ENCODE data around the gene PDGFC. TPM values are rescaled to one million over a fixed set of nuclear protein-coding genes. Genes with fewer than 3 reads are reported as not detected.

The PDGFC gene
- total RNA-seq, 4 donors from 2014 or later, result 28.0 to 43.9 (median 34.8) TPM

DNA sequence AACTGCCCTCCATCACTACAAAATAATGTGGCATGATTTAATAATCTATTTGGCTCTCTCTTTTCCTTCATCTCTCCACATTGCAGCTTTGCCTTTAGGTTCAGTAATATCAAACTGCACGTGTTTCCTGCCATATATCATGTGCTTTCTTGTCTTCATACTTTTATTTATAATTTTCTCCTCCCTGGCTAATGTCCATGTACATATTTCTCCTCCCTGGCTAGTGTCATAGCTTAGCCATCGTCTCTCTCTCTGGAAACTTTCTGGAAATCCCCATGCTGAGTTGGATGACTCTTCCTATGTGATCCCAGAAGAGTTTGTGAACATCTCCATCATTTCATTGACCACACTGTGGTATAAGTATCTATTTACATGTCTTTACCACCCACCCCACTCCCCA is 21.3 kb upstream of the PDGFC start:
- WGBS, 2 donors (ENCODE audit: low coverage in 1 of 2), result 10 to 30% methylated on average over 1 to 2 of the region's 2 CpGs
- no peaks in the 10 kb centered on the region for H3K36me3 ChIP-seq
- ATAC-seq, result no peak
- no peaks in the 10 kb centered on the region for H3K27me3 ChIP-seq
- no peaks in the 10 kb centered on the region for H3K4me1 ChIP-seq
- H3K4me3 ChIP-seq, result no peak overlapping the region
- H3K9me3 ChIP-seq, result peaks cover 0 to 25% (median 0%) of the 10 kb centered on the region in 3 donors
- TF ChIP-seq EP300 (IDR thresholded peaks at IDR 0.05), result no peak
- no peak for TF ChIP-seq POLR2A (IDR thresholded peaks at IDR 0.05)
- TF ChIP-seq POLR2AphosphoS5 (IDR thresholded peaks at IDR 0.05), result no peak
- TF ChIP-seq, protein P1, sequence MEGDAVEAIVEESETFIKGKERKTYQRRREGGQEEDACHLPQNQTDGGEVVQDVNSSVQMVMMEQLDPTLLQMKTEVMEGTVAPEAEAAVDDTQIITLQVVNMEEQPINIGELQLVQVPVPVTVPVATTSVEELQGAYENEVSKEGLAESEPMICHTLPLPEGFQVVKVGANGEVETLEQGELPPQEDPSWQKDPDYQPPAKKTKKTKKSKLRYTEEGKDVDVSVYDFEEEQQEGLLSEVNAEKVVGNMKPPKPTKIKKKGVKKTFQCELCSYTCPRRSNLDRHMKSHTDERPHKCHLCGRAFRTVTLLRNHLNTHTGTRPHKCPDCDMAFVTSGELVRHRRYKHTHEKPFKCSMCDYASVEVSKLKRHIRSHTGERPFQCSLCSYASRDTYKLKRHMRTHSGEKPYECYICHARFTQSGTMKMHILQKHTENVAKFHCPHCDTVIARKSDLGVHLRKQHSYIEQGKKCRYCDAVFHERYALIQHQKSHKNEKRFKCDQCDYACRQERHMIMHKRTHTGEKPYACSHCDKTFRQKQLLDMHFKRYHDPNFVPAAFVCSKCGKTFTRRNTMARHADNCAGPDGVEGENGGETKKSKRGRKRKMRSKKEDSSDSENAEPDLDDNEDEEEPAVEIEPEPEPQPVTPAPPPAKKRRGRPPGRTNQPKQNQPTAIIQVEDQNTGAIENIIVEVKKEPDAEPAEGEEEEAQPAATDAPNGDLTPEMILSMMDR (IDR thresholded peaks at IDR 0.05), result no peak
- no peak overlapping the region for H3K27ac ChIP-seq

DNA sequence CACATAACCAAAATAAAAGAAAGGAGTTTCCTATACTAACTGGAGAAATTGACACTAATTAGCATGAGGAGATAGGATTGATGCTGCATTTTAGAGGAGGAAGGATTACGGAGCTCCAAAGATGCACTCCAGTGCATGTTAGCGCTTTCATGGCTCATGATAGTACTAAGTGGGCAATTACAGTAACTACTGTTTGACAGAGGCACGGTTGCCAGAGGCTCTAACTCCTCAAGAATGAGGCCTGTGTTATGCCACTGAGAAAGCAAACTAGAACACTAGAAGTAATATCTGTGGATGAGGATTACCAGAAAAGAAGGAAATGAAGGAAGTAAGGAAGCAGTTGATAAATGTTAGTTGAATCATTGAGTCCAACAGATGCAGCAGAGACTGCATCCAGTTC is 19.6 kb upstream of the PDGFC start:
- Histone ChIP-seq H3K4me1 (no peaks in the 10 kb centered on the region), H3K9me3 (peaks cover 0 to 8% (median 0%) of the 10 kb centered on the region in 3 donors), H3K4me3 (no peak overlapping the region), H3K27me3 (no peaks in the 10 kb centered on the region), H3K36me3 (no peaks in the 10 kb centered on the region), H3K27ac (no peak overlapping the region)
- ATAC-seq, result no peak
- no peak for TF ChIP-seq POLR2A (IDR thresholded peaks at IDR 0.05)
- no peak for TF ChIP-seq EP300 (IDR thresholded peaks at IDR 0.05)
- TF ChIP-seq, protein P1 (IDR thresholded peaks at IDR 0.05), result no peak
- TF ChIP-seq POLR2AphosphoS5 (IDR thresholded peaks at IDR 0.05), result no peak
- 63 to 86% methylated on average over 1 to 2 of the region's 3 CpGs for WGBS, 2 donors (ENCODE audit: low coverage in 1 of 2)

DNA sequence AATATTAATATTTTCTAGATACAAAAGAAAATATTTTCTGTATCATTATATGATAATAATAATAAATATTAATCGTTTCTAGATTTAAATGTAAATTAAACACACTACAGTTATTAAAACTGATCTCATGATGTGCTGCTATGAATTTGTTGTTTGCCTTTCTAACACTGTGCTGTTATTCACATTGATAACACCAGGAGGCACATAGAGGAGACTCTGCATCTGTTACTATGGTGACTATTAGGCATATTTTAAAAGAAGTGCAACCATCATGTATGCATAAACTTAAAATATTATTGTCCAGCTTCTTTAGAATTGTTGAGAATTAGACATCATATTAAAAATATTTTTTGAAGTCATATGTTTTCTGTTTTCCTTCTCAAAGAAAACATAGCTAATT is 11.8 kb upstream of the PDGFC start:
- ATAC-seq, result no peak
- 68 to 88% methylated on average over 1 of the region's 1 CpG for WGBS, 2 donors (ENCODE audit: low coverage in 1 of 2)

DNA sequence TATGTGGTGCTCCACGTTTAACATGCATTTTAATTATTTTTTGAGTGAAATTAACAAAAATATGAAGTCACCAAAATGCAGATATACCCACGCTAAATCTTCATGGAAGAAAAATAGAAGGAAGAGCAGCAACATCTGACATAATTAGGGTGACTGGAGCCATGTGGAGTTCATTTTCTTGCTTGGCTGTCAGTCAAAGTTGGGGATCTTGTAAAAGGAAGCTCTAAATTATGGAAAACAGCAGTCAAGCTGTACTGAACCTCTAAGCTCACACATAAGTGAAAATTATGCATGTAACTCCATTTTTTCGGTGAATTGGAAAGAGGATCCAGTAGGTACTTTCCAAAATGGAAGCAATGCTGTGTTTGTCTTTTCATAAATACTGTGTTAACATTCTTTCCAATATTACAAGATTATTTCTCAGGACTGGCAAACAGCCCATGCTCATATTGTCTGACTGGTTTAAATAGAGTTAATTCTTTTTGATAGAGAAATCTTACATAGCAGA is 9.7 kb upstream of the PDGFC start:
- Histone ChIP-seq H3K9me3 (no peaks in the 10 kb centered on the region), H3K27me3 (no peaks in the 10 kb centered on the region), H3K4me3 (no peak overlapping the region), H3K27ac (no peak overlapping the region), H3K4me1 (no peaks in the 10 kb centered on the region), H3K36me3 (no peaks in the 10 kb centered on the region)
- 45 to 63% methylated on average over 2 to 3 of the region's 3 CpGs for WGBS, 2 donors (ENCODE audit: low coverage in 1 of 2)
- ATAC-seq, result no peak
- TF ChIP-seq POLR2A (IDR thresholded peaks at IDR 0.05), result no peak
- no peak for TF ChIP-seq POLR2AphosphoS5 (IDR thresholded peaks at IDR 0.05)
- TF ChIP-seq, protein P1 (IDR thresholded peaks at IDR 0.05), result no peak
- TF ChIP-seq EP300 (IDR thresholded peaks at IDR 0.05), result no peak

More for the DNA sequence above, 11.8 kb upstream of the PDGFC start:
- no peaks in the 10 kb centered on the region for H3K4me1 ChIP-seq
- no peaks in the 10 kb centered on the region for H3K36me3 ChIP-seq
- no peak overlapping the region for H3K4me3 ChIP-seq
- H3K9me3 ChIP-seq, result peaks cover 0 to 2% (median 0%) of the 10 kb centered on the region in 3 donors
- TF ChIP-seq POLR2AphosphoS5 (IDR thresholded peaks at IDR 0.05), result no peak
- TF ChIP-seq, protein P1 (IDR thresholded peaks at IDR 0.05), result peak in 2 of 4 experiments; percentile 12 to 28
- H3K27ac ChIP-seq, result no peak overlapping the region
- H3K27me3 ChIP-seq, result no peaks in the 10 kb centered on the region

DNA sequence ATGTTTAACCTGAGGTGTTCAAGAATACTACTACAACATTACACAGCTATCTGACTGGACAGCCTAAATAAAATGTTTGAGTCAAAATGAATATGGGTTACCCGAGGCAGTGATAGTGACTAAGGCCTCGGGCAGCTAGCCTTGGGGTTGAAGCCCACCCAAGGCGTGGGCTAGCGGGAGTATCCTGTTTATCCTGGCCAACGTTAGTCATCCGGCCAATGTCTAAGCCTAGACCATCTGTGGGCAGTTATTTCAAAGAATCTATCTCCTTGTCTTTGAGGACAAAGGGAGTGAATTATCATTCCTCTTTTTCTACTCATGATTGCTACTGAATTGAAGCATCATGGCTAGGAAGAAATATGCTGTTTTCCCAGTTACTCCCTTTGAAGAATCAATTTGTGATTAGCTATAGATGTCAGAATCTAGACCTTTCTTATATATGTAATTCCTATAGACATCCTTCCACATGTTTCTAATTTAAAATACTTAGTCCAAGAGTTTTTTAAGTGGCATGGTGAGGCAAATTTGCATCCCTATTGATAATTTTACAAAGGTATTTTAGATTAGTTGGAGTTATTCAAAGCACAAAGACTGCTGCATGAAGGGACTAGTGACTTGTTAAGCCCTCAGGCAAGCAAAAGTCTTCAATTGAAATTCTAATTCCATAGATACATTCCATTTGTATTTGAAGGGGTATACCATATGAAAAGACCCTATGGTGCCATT is 6.0 kb upstream of the PDGFC start:
- no peak for TF ChIP-seq EP300 (IDR thresholded peaks at IDR 0.05)
- TF ChIP-seq, protein P1 (IDR thresholded peaks at IDR 0.05), result no peak
- TF ChIP-seq POLR2A (IDR thresholded peaks at IDR 0.05), result no peak
- no peak for TF ChIP-seq POLR2AphosphoS5 (IDR thresholded peaks at IDR 0.05)
- Histone ChIP-seq H3K4me3 (no peak overlapping the region), H3K4me1 (peaks cover 0 to 5% (median 0%) of the 10 kb centered on the region in 3 donors), H3K36me3 (no peaks in the 10 kb centered on the region), H3K27ac (no peak overlapping the region), H3K27me3 (no peaks in the 10 kb centered on the region), H3K9me3 (no peaks in the 10 kb centered on the region)
- 38 to 40% methylated on average over 3 to 4 of the region's 6 CpGs for WGBS, 2 donors (ENCODE audit: low coverage in 1 of 2)
- no peak for ATAC-seq

Measured in gastroesophageal sphincter (tissue), 4 donors.